ENCODE results near the gene TALDO1.

Gene TALDO1

GRCh38 chr11:786235-787083 lies 39.2 kb downstream of the TALDO1 start:
- Histone ChIP-seq H3K4me1 (ENCODE audit: insufficient read depth, low read length, poor library complexity, severe bottlenecking) (no peaks in the 10 kb centered on the region), H3K9ac (ENCODE audit: low read depth, low read length, poor library complexity, severe bottlenecking) (no peak overlapping the region)

DNA sequence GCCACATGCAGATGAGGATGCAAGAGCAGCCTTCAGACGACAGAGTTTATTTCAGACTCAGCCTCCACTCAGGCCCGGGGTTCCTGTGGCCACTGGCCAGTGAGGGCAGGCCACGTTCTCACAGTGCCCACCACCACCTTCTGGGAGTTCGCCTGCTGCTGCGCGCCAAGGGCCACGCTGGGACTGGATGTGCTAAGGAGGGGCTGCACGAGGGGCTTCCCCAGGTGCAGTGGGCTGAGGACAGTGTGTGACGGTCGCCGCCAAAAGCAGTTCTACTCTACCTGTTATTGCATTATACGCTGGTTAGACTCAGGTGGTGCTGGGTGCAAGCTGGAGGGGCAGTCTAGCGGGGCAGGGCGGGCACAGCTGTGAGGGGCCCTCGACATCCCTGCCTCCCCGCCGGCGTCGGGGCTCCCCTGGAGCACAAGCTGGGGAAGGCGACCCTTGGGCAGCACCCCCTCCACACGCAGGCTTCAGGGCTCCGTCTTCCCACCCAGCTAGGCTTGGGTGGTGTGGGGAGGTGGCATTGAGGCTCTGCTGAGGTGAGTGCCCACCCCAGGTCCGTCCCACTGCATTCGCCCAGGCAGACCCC lies 39.9 kb downstream of the TALDO1 start:
- Histone ChIP-seq H3F3A (ENCODE audit: low read depth) (no peaks in the 10 kb centered on the region), H2AFZ (ENCODE audit: low read length) (no peak overlapping the region), H3K9me3 (ENCODE audit: insufficient read depth, low read depth, low read length) (no peaks in the 10 kb centered on the region), H3K9ac (ENCODE audit: low read depth, low read length, poor library complexity, severe bottlenecking) (no peak overlapping the region), H3K4me2 (ENCODE audit: low read depth, low read length, poor library complexity, severe bottlenecking) (no peak overlapping the region), H3K4me1 (ENCODE audit: insufficient read depth, low read length, poor library complexity, severe bottlenecking) (no peaks in the 10 kb centered on the region), H3K36me3 (ENCODE audit: insufficient read depth, low read length) (no peaks in the 10 kb centered on the region), H3K27me3 (ENCODE audit: insufficient read depth, low read length, poor library complexity, severe bottlenecking) (no peaks in the 10 kb centered on the region), H3K4me3 (ENCODE audit: low read length, poor library complexity, severe bottlenecking) (no peak overlapping the region), H3K9me2 (replicated peaks; ENCODE audit: low read depth, low read length) (no peaks in the 10 kb centered on the region), H4K20me1 (ENCODE audit: insufficient read depth, low read length, poor library complexity, severe bottlenecking) (no peaks in the 10 kb centered on the region), H3K79me2 (ENCODE audit: insufficient read depth, low read length) (no peaks in the 10 kb centered on the region)
- TF ChIP-seq EZH2phosphoT487 (IDR thresholded peaks at IDR 0.05; ENCODE audit: borderline replicate concordance) = no peak
- TF ChIP-seq, protein P1, sequence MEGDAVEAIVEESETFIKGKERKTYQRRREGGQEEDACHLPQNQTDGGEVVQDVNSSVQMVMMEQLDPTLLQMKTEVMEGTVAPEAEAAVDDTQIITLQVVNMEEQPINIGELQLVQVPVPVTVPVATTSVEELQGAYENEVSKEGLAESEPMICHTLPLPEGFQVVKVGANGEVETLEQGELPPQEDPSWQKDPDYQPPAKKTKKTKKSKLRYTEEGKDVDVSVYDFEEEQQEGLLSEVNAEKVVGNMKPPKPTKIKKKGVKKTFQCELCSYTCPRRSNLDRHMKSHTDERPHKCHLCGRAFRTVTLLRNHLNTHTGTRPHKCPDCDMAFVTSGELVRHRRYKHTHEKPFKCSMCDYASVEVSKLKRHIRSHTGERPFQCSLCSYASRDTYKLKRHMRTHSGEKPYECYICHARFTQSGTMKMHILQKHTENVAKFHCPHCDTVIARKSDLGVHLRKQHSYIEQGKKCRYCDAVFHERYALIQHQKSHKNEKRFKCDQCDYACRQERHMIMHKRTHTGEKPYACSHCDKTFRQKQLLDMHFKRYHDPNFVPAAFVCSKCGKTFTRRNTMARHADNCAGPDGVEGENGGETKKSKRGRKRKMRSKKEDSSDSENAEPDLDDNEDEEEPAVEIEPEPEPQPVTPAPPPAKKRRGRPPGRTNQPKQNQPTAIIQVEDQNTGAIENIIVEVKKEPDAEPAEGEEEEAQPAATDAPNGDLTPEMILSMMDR (conservative IDR thresholded peaks at IDR 0.05; ENCODE audit: low read length) = no peak

More at GRCh38 chr11:786235-787083, 39.2 kb downstream of the TALDO1 start:
- Histone ChIP-seq H3K27me3 (ENCODE audit: insufficient read depth, low read length, poor library complexity, severe bottlenecking) (no peaks in the 10 kb centered on the region), H3K9me2 (replicated peaks; ENCODE audit: low read depth, low read length) (no peaks in the 10 kb centered on the region), H4K20me1 (ENCODE audit: insufficient read depth, low read length, poor library complexity, severe bottlenecking) (no peaks in the 10 kb centered on the region), H3K4me2 (ENCODE audit: low read depth, low read length, poor library complexity, severe bottlenecking) (no peak overlapping the region), H3K9me3 (ENCODE audit: insufficient read depth, low read depth, low read length) (no peaks in the 10 kb centered on the region), H2AFZ (ENCODE audit: low read length) (no peak overlapping the region), H3K79me2 (ENCODE audit: insufficient read depth, low read length) (no peaks in the 10 kb centered on the region), H3K36me3 (ENCODE audit: insufficient read depth, low read length) (no peaks in the 10 kb centered on the region), H3K4me3 (ENCODE audit: low read length, poor library complexity, severe bottlenecking) (no peak overlapping the region), H3F3A (ENCODE audit: low read depth) (no peaks in the 10 kb centered on the region)
- TF ChIP-seq, protein P1 (conservative IDR thresholded peaks at IDR 0.05; ENCODE audit: low read length) = no peak
- TF ChIP-seq EZH2phosphoT487 (IDR thresholded peaks at IDR 0.05; ENCODE audit: borderline replicate concordance) = no peak

GRCh38 chr11:788009-788640 lies 40.9 kb downstream of the TALDO1 start:
- TF ChIP-seq, protein P1 (conservative IDR thresholded peaks at IDR 0.05; ENCODE audit: low read length) = no peak
- no peak for TF ChIP-seq EZH2phosphoT487 (IDR thresholded peaks at IDR 0.05; ENCODE audit: borderline replicate concordance)
- H3K36me3 ChIP-seq (ENCODE audit: insufficient read depth, low read length) = no peaks in the 10 kb centered on the region
- H3K9me2 ChIP-seq (replicated peaks; ENCODE audit: low read depth, low read length) = no peaks in the 10 kb centered on the region
- no peaks in the 10 kb centered on the region for H3F3A ChIP-seq (ENCODE audit: low read depth)
- no peak overlapping the region for H3K4me3 ChIP-seq (ENCODE audit: low read length, poor library complexity, severe bottlenecking)
- H3K27me3 ChIP-seq (ENCODE audit: insufficient read depth, low read length, poor library complexity, severe bottlenecking) = no peaks in the 10 kb centered on the region
- no peaks in the 10 kb centered on the region for H4K20me1 ChIP-seq (ENCODE audit: insufficient read depth, low read length, poor library complexity, severe bottlenecking)
- H3K4me1 ChIP-seq (ENCODE audit: insufficient read depth, low read length, poor library complexity, severe bottlenecking) = no peaks in the 10 kb centered on the region
- H3K9ac ChIP-seq (ENCODE audit: low read depth, low read length, poor library complexity, severe bottlenecking) = no peak overlapping the region
- no peaks in the 10 kb centered on the region for H3K79me2 ChIP-seq (ENCODE audit: insufficient read depth, low read length)
- no peaks in the 10 kb centered on the region for H3K9me3 ChIP-seq (ENCODE audit: insufficient read depth, low read depth, low read length)
- H3K4me2 ChIP-seq (ENCODE audit: low read depth, low read length, poor library complexity, severe bottlenecking) = no peak overlapping the region
- no peak overlapping the region for H2AFZ ChIP-seq (ENCODE audit: low read length)

All from Loucy (cell line).